Gastrocnemius medialis (tissue), 4 donors: ENCODE results near the gene TCFL5.

ENCODE experiments used
- CTCF ChIP-seq, 5 experiments: fragments of 450-650 bp in 3 of 5; fragments of 200-600 bp in 2 of 5; sonication (generic) in 2 of 5; IDR thresholded peaks in 4 of 5; conservative IDR thresholded peaks in 1 of 5; 1 replicate in 4 of 5; 2 replicates in 1 of 5; pipeline ENCODE4 v1.5.1; 2016 to 2019; ENCODE audit warnings: antibody characterized with exemption in 5 of 5, mild to moderate bottlenecking in 3 of 5, moderate library complexity in 3 of 5
- POLR2A ChIP-seq, 2 donors: fragments of 450-650 bp; IDR thresholded peaks; one replicate each; pipeline ENCODE4 v1.6.1; 2017; ENCODE audit warnings: antibody characterized with exemption in 2 of 2, mild to moderate bottlenecking in 2 of 2, moderate library complexity in 2 of 2

- no peak for TF ChIP-seq CTCF (IDR thresholded peaks at IDR 0.05 in 4 of 5, conservative IDR thresholded peaks at IDR 0.05 in 1 of 5)
- no peak for TF ChIP-seq POLR2A (IDR thresholded peaks at IDR 0.05)
Measured at GRCh38 chr20:62879275-62880146, 17.9 kb upstream of the TCFL5 start.
